ENCODE data around the gene CTNNA3. TPM values are rescaled to one million over a fixed set of nuclear protein-coding genes. Genes with fewer than 3 reads are reported as not detected.

The CTNNA3 gene
- total RNA-seq, 1 donor from 2014 or later, result not detected

DNA sequence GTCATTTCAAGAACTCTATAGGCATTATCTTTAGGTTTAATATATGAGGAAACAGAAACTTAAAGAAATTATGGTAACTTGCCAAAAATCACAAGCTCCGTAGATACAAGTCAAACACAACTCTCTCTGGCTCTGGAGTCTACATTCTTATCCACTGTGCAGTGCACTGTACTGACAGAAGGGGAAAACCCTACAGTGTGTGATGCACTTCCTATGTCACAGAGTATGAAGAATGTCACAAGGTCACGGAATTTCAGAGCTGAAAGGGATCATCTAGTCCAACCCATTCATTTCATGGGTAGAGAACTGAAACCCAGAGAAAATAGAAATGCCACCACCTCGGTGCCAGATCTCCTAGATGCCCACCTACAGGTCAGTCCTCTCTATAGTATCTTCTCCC, 684.0 kb downstream of the CTNNA3 start:
- H3K4me3 Mint-ChIP-seq, result no peak overlapping the region
- H3K27me3 Mint-ChIP-seq (ENCODE audit: insufficient read depth), result no peaks in the 10 kb centered on the region
- H3K36me3 Mint-ChIP-seq (ENCODE audit: low read depth), result no peaks in the 10 kb centered on the region
- no peaks in the 10 kb centered on the region for H3K4me1 Mint-ChIP-seq (ENCODE audit: low read depth)
- intact Hi-C loops (cut with micrococcal nuclease), result no loop called here
- H3K9me3 Mint-ChIP-seq, result no peaks in the 10 kb centered on the region
- DNase-seq (ENCODE audit: low spot score), result no peak
- H3K27ac Mint-ChIP-seq, result no peak overlapping the region

DNA sequence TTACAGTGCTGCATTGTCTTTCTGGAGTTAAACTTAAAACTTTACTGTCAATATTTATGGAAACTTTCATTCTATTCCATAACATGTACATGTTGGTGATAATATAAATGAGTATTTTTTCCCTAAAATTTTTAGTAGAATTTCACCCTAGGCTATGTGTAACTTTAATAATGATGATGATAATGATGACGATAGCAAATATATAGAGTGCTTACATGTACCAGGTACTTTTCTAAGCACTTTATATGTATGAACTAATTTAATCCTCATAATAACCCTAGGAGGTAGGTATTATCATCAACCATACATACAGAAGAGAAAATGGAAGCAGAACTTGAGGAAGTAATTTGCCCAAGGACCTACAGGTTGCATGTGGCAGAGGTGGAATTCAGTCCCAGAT, 684.5 kb downstream of the CTNNA3 start:
- intact Hi-C loops (cut with micrococcal nuclease), result no loop called here

DNA sequence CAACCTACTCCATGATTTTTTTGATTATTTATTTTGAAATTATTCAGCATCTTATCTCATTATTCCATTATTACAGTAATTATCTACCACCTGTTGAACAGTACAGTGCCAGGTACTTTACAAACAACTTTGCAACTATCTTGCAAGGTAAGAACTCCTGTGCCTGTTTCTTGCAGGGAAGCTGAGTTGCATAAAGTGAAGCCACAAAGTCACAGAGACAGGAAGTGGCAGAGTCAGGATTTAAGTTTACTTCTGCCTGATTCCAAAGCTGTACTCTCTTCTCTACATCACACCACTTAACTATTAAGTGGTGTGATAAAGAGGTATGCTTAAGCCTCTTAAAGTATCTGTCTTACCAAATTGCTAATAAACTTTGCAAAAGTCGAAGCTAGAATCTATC, 690.0 kb downstream of the CTNNA3 start:
- H3K27ac Mint-ChIP-seq, result no peak overlapping the region
- no peaks in the 10 kb centered on the region for H3K9me3 Mint-ChIP-seq
- intact Hi-C loops (cut with micrococcal nuclease), result no loop called here
- H3K4me3 Mint-ChIP-seq, result no peak overlapping the region
- no peak for DNase-seq (ENCODE audit: low spot score)
- H3K36me3 Mint-ChIP-seq (ENCODE audit: low read depth), result no peaks in the 10 kb centered on the region
- H3K4me1 Mint-ChIP-seq (ENCODE audit: low read depth), result no peaks in the 10 kb centered on the region
- H3K27me3 Mint-ChIP-seq (ENCODE audit: insufficient read depth), result no peaks in the 10 kb centered on the region

More for the DNA sequence above, 684.5 kb downstream of the CTNNA3 start:
- H3K27ac Mint-ChIP-seq, result no peak overlapping the region
- no peak for DNase-seq (ENCODE audit: low spot score)
- H3K36me3 Mint-ChIP-seq (ENCODE audit: low read depth), result no peaks in the 10 kb centered on the region
- no peaks in the 10 kb centered on the region for H3K27me3 Mint-ChIP-seq (ENCODE audit: insufficient read depth)
- no peak overlapping the region for H3K4me3 Mint-ChIP-seq
- H3K9me3 Mint-ChIP-seq, result no peaks in the 10 kb centered on the region
- no peaks in the 10 kb centered on the region for H3K4me1 Mint-ChIP-seq (ENCODE audit: low read depth)

DNA sequence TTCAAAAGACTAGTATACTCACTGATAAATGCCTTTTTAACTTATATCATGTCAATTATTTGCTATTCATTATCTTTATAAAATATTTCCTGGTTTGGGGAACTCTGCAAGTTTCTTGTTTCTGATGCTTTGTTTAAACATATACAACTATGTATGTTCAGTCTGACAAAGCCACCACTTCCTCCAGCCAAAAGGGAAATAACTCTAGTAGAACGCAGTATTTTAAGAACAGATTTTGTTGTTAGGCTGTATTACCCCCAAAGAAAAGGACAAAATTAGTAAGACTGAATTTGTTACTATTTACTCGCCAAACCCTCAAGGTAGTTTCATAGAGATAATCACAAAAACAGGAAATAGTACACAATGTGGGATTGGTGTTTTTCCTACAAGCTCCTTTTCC, 691.3 kb downstream of the CTNNA3 start:
- Mint-ChIP-seq H3K4me3 (no peak overlapping the region), H3K27ac (no peak overlapping the region), H3K27me3 (ENCODE audit: insufficient read depth) (no peaks in the 10 kb centered on the region), H3K4me1 (ENCODE audit: low read depth) (no peaks in the 10 kb centered on the region), H3K9me3 (no peaks in the 10 kb centered on the region), H3K36me3 (ENCODE audit: low read depth) (no peaks in the 10 kb centered on the region)
- no peak for DNase-seq (ENCODE audit: low spot score)
- intact Hi-C loops (cut with micrococcal nuclease), result no loop called here

DNA sequence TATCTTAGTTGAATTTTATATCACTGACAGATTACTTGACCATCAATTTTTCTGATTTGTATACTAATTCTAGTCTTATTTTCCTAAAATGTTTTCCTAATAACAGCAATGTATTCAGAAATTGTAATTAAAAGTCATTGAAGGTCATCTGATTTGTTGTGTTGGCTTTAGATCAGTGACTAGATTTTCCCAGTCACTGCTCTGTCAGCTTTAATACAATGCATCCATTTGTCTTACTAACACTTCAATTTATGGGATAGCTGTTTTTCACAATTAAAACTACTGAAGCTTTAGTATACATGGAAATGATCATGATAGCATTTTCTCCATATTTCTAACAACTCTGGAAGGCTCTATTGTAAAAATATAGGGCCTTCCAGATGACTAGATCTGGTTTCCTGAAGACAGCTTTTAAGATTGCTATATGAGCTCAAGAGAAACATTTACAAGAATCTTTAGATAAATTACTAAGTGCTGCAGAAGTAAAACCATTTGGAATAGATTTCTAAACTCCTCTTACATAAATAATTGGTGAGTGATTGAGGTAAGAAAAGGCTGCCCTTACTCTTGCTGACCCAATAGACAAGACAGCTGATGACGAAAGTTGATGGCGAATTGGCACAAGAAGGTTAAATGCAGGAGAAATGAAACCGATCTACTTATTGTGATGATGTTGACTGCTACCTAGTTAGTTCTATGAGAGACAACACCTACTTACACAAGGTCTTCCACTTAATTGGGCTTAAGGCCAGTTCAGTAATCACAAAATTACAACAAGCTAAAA, 696.0 kb downstream of the CTNNA3 start:
- Mint-ChIP-seq H3K4me1 (ENCODE audit: low read depth) (no peaks in the 10 kb centered on the region), H3K27me3 (ENCODE audit: insufficient read depth) (no peaks in the 10 kb centered on the region), H3K4me3 (no peak overlapping the region), H3K27ac (no peak overlapping the region), H3K36me3 (ENCODE audit: low read depth) (no peaks in the 10 kb centered on the region), H3K9me3 (no peaks in the 10 kb centered on the region)
- intact Hi-C loops (cut with micrococcal nuclease), result no loop called here
- no peak for DNase-seq (ENCODE audit: low spot score)

DNA sequence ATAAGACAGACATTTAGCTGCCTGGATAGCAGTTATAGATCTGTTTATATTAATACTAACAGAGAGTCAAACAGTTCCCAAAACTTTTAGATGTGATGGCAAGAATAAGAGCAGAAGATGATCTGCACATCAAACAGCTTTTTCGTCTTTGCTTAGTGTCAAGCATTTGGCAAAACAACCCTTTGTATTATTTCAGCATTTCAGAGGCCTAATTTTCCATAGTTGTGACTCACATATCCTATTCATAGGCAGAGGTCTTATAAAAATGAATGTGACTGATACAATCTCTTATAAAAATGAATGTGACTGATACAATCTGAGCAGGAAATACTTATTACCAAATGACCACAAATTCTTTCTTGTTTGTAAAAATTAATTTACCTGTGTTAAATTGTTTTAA, 699.0 kb downstream of the CTNNA3 start:
- DNase-seq (ENCODE audit: low spot score), result no peak
- Mint-ChIP-seq H3K36me3 (ENCODE audit: low read depth) (no peaks in the 10 kb centered on the region), H3K27me3 (ENCODE audit: insufficient read depth) (no peaks in the 10 kb centered on the region), H3K9me3 (no peaks in the 10 kb centered on the region), H3K27ac (no peak overlapping the region), H3K4me3 (no peak overlapping the region), H3K4me1 (ENCODE audit: low read depth) (no peaks in the 10 kb centered on the region)
- intact Hi-C loops (cut with micrococcal nuclease), result no loop called here

DNA sequence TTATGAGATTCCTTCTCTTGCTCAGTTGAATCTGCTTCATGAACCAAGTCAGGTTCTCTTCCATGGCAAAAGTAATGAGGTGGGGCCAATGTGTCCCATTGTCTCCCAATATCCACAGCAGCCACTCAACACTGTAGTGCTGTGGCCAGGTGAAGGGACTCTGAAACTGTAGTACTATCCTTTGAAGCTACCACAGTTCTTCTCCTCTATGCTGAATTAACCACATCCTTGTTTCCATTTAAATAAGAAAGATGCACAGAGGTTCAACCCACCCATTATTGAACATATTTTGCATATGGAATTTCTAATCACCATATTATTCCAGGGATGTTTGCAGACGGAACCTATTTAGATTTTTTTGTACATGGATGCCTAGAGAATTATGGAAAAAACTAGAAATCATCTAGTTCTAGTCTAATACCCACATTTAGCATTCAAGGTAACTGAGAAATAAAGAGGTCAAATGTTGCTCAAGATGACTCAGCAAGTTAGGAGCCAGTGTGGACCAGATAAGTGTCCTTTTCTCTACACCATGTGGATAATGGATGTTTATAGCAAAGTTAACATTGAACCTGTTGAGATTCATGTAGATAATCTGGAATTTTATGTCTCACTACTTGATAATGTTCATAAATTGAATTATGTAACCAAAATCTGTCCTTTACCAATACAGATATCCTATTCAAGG, 705.7 kb downstream of the CTNNA3 start:
- Mint-ChIP-seq H3K9me3 (no peaks in the 10 kb centered on the region), H3K4me3 (no peak overlapping the region), H3K4me1 (ENCODE audit: low read depth) (no peaks in the 10 kb centered on the region), H3K36me3 (ENCODE audit: low read depth) (no peaks in the 10 kb centered on the region), H3K27ac (no peak overlapping the region), H3K27me3 (ENCODE audit: insufficient read depth) (no peaks in the 10 kb centered on the region)
- DNase-seq (ENCODE audit: low spot score), result no peak
- intact Hi-C loops (cut with micrococcal nuclease), result no loop called here

DNA sequence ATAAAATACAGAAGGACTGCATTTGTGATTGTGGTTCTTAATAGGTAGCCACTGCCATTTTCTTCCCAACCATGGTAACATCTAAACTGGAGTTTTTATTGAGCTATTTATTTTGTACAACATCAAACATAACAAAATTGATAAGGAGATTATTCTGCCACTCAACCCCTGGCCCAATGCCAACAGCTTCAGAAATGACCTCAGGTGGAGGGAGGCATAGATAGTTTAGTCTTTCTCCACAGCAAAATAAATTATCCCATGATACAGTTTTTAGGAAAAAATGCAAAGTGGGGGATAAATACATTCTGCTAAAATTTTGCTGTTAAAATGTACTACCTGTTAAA, 712.5 kb downstream of the CTNNA3 start:
- H3K9me3 Mint-ChIP-seq, result no peaks in the 10 kb centered on the region
- intact Hi-C loops (cut with micrococcal nuclease), result no loop called here
- no peak overlapping the region for H3K27ac Mint-ChIP-seq
- H3K4me1 Mint-ChIP-seq (ENCODE audit: low read depth), result no peaks in the 10 kb centered on the region
- no peaks in the 10 kb centered on the region for H3K27me3 Mint-ChIP-seq (ENCODE audit: insufficient read depth)
- no peak for DNase-seq (ENCODE audit: low spot score)
- no peaks in the 10 kb centered on the region for H3K36me3 Mint-ChIP-seq (ENCODE audit: low read depth)
- H3K4me3 Mint-ChIP-seq, result no peak overlapping the region

DNA sequence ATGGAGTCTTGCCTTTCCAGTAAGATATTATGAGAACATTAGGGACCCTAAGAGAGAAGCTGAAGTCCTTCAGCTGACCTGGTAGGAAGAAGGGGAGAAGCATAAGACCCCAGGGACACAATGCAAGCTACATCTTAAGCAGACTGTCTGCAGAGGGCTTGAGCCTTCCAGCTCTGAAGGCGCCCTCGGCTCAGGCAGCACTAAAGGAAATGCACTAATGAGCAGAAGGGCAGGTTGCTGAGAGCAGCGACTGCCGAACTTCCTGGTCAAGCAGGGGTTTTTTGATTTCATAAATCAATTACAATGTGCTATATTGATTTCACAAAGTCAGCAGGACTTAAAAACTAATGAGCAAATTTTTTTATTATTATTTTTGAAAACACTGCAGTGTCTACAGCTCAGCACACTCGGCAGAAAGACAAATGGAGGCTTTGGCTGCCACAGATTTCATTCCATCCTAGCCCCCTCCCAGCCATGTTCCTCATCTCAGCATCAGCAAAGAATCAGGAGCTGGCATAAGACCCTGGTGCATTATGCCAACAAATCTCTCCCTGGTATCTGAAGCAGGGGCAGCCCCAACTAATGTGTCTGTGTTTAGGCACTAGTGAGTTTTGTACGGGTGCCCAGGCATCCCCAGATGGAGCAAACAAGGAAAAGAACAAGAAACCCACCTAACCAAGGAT, 713.1 kb downstream of the CTNNA3 start:
- H3K9me3 Mint-ChIP-seq, result no peaks in the 10 kb centered on the region
- no peaks in the 10 kb centered on the region for H3K27me3 Mint-ChIP-seq (ENCODE audit: insufficient read depth)
- intact Hi-C loops (cut with micrococcal nuclease), result no loop called here
- no peak for DNase-seq (ENCODE audit: low spot score)
- no peaks in the 10 kb centered on the region for H3K4me1 Mint-ChIP-seq (ENCODE audit: low read depth)
- H3K36me3 Mint-ChIP-seq (ENCODE audit: low read depth), result no peaks in the 10 kb centered on the region
- H3K27ac Mint-ChIP-seq, result no peak overlapping the region
- no peak overlapping the region for H3K4me3 Mint-ChIP-seq

DNA sequence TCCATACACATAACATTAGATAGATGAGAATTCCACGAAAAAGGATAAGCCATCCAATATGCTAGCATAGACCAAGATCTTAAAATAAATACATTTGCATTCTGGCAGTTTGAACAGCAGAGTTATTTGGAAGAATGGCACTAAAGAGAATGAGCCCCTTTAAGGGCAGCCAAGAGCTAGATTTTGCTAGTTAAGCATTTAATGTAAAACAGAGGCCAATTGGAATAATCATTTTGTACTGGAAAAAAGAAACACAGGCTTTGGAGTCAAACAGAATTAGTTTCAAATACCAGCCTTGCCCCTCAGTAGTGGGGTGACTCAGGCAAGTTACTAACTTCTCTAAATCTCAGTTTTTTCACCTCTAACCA, 714.0 kb downstream of the CTNNA3 start:
- no peaks in the 10 kb centered on the region for H3K9me3 Mint-ChIP-seq
- no peaks in the 10 kb centered on the region for H3K36me3 Mint-ChIP-seq (ENCODE audit: low read depth)
- no peaks in the 10 kb centered on the region for H3K4me1 Mint-ChIP-seq (ENCODE audit: low read depth)
- no peak overlapping the region for H3K4me3 Mint-ChIP-seq
- DNase-seq (ENCODE audit: low spot score), result no peak
- H3K27me3 Mint-ChIP-seq (ENCODE audit: insufficient read depth), result no peaks in the 10 kb centered on the region
- no peak overlapping the region for H3K27ac Mint-ChIP-seq
- intact Hi-C loops (cut with micrococcal nuclease), result no loop called here

DNA sequence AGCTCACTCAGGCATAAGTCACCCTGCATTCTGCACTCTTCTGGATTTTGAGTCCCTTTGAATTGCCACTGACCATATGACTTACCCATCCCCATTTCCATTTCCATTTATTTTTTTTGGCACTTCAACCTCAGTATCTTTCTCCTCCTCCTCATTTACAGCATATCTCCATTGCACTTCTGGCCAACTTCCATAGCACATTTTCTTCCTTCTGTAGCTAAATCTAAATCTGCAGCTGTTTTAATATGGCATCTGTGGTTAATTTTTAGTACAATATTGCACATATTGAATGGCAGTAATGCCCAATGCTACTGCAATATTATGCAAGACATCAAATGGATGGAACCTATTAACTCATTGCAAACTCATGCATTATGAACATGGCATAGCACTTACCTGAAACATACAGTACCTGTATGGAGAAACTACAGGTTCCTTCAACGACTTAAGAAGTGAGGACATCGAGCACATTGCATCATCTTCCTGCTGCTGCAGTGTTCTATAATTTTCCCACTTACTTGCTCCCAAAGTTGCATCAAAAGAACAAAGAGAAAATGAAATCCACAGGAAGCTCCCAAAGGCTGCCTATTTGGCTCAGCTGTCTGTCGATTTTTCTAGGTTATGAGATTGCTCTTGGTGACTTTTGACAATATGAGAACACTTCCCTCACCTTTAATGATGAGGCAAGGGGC, 714.5 kb downstream of the CTNNA3 start:
- intact Hi-C loops (cut with micrococcal nuclease), result no loop called here
- no peak for DNase-seq (ENCODE audit: low spot score)
- H3K27me3 Mint-ChIP-seq (ENCODE audit: insufficient read depth), result no peaks in the 10 kb centered on the region
- H3K9me3 Mint-ChIP-seq, result no peaks in the 10 kb centered on the region
- H3K36me3 Mint-ChIP-seq (ENCODE audit: low read depth), result no peaks in the 10 kb centered on the region
- H3K4me3 Mint-ChIP-seq, result no peak overlapping the region
- H3K27ac Mint-ChIP-seq, result no peak overlapping the region
- H3K4me1 Mint-ChIP-seq (ENCODE audit: low read depth), result no peaks in the 10 kb centered on the region

DNA sequence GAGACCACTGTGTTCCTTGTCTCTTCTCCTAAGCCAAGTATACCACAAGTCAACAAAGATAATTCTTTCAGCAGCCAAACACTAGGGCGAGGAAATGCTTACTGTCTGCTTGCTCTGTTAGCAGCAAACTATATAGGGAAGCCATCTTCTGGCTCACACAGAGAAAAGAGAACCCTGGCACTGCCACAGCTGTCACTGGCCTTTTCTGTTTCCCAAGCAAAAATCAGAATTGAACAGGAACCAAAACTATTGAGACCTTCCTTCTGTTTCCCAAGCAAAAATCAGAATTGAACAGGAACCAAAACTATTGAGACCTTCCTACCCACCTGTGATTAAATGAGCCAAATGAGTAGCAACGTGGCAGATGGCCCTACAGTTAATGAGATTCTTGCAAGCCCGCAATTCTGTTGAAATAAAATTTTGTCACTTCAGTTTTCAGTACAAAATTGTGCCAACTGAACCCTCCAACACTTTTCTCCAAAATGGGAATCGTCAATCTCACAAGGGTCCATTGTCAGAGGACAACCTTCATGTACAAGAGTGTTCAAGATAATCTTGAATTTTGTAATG, 715.7 kb downstream of the CTNNA3 start:
- no peak for DNase-seq (ENCODE audit: low spot score)
- Mint-ChIP-seq H3K4me3 (no peak overlapping the region), H3K9me3 (no peaks in the 10 kb centered on the region), H3K36me3 (ENCODE audit: low read depth) (no peaks in the 10 kb centered on the region), H3K4me1 (ENCODE audit: low read depth) (no peaks in the 10 kb centered on the region), H3K27me3 (ENCODE audit: insufficient read depth) (no peaks in the 10 kb centered on the region), H3K27ac (no peak overlapping the region)
- intact Hi-C loops (cut with micrococcal nuclease), result no loop called here

DNA sequence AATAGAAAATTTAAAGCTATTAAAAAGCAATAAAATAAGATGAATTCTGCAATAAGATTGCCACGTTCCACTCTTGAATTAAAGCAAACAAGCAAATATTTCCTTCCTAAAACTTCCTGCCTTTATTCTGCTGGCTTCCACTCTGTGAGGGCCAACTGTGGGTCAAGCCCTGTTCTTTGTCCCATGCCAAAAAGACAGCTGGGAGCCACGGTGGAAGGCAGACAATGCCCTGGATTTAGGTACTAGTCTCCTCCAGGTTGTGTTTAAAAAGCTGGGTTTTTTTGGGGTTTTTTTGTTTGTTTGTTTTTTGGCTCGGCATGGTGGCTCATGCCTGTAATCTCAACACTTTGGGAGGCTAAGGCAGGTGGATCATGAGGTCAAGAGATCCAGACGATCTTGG, 731.0 kb downstream of the CTNNA3 start:
- DNase-seq (ENCODE audit: low spot score), result no peak
- Mint-ChIP-seq H3K4me1 (ENCODE audit: low read depth) (no peaks in the 10 kb centered on the region), H3K4me3 (no peak overlapping the region), H3K27ac (no peak overlapping the region), H3K27me3 (ENCODE audit: insufficient read depth) (no peaks in the 10 kb centered on the region), H3K9me3 (no peaks in the 10 kb centered on the region), H3K36me3 (ENCODE audit: low read depth) (no peaks in the 10 kb centered on the region)
- intact Hi-C loops (cut with micrococcal nuclease), result no loop called here

All from activated T-helper 1 cell treated with anti-CD3 and anti-CD28 coated beads, Interleukin-12 subunit alpha, Interleukin-12 subunit beta, Interleukin-2, Interleukin-4 antibody, amounts not matched to agents 30 ng/mL and 10 ng/mL and 1 ng/mL, durations not matched to agents 14 hours and 24 hours and 36 hours (primary cell).